ENCODE results near the gene COL13A1.

- no peak for TF ChIP-seq CTCF (IDR thresholded peaks at IDR 0.05)
- no peak for TF ChIP-seq POLR2A (IDR thresholded peaks at IDR 0.05)
Measured at GRCh38 chr10:69898524-69898923, 96.8 kb downstream of the COL13A1 start.

Data from vagina (tissue), 2 donors.